Peyer's patch (tissue), 4 donors: ENCODE measurements around the gene PGM1.

ENCODE experiments used
- CTCF ChIP-seq, 6 experiments: fragments of 450-650 bp in 4 of 6; fragments of 200-600 bp in 2 of 6; sonication (generic) in 1 of 6; IDR thresholded peaks; one replicate each; pipeline ENCODE4 v1.5.1; 2017 to 2019; ENCODE audit warnings: antibody characterized with exemption in 6 of 6, mild to moderate bottlenecking in 3 of 6, moderate library complexity in 1 of 6
- POLR2A ChIP-seq, 2 donors: fragments of 450-650 bp; IDR thresholded peaks; one replicate each; pipeline ENCODE4 v1.5.1; 2017; ENCODE audit warnings: antibody characterized with exemption in 2 of 2, mild to moderate bottlenecking in 2 of 2, moderate library complexity in 2 of 2

GRCh38 chr1:63675420-63675931 is 82.3 kb downstream of the PGM1 start:
- no peak for TF ChIP-seq CTCF (IDR thresholded peaks at IDR 0.05)
- TF ChIP-seq POLR2A (IDR thresholded peaks at IDR 0.05): no peak
